H9 (cell line): Measurements from ENCODE around the gene ZNF18. TPM values are rescaled to one million over a fixed set of nuclear protein-coding genes. Genes with fewer than 3 reads are reported as not detected.
A peak's percentile ranks its signal among the peaks of the same experiment; 100 is the strongest.

Experiments used
- DNase-seq: peaks from one replicate; pipeline ENCODE4 v3.0.0-alpha.2; 2017
- H2AFZ ChIP-seq: one replicate; pipeline ENCODE4 v1.6.1; 2013; ENCODE audit warnings: mild to moderate bottlenecking, low read length, control low read depth, moderate library complexity
- H2AK5ac ChIP-seq: 2 replicates; pipeline ENCODE4 v1.6.1; 2013; ENCODE audit warnings: low read length, control low read depth, mixed read lengths; ENCODE audit not compliant: insufficient read length
- H2BK120ac ChIP-seq: one replicate; pipeline ENCODE4 v1.6.1; 2013; ENCODE audit warnings: low read depth, mild to moderate bottlenecking, low read length, control low read depth, inconsistent platforms; ENCODE audit not compliant: poor library complexity, severe bottlenecking
- H2BK12ac ChIP-seq: 2 replicates; pipeline ENCODE4 v1.6.1; 2013; ENCODE audit warnings: low read length, control low read depth, mixed read lengths, low read depth; ENCODE audit not compliant: insufficient read length
- H2BK15ac ChIP-seq: 2 replicates; pipeline ENCODE4 v1.6.1; 2013; ENCODE audit warnings: low read depth, low read length, control low read depth
- H2BK20ac ChIP-seq: one replicate; pipeline ENCODE4 v1.6.1; 2013; ENCODE audit warnings: low read depth, mild to moderate bottlenecking, low read length, control low read depth, inconsistent platforms; ENCODE audit not compliant: poor library complexity, severe bottlenecking
- H2BK5ac ChIP-seq: 2 replicates; pipeline ENCODE4 v1.6.1; 2013; ENCODE audit warnings: low read length, control low read depth, mixed read lengths; ENCODE audit not compliant: insufficient read length
- H3K14ac ChIP-seq: 2 replicates; pipeline ENCODE4 v1.6.1; 2013; ENCODE audit warnings: low read length, control low read depth; ENCODE audit not compliant: insufficient read depth
- H3K18ac ChIP-seq: 2 replicates; pipeline ENCODE4 v1.6.1; 2013; ENCODE audit warnings: low read depth, mild to moderate bottlenecking, mixed read lengths, low read length, control low read depth; ENCODE audit not compliant: insufficient read length
- H3K23ac ChIP-seq: 2 replicates; pipeline ENCODE4 v1.6.1; 2013; ENCODE audit warnings: low read length, control low read depth, mixed read lengths, low read depth; ENCODE audit not compliant: insufficient read length
- H3K23me2 ChIP-seq: 2 replicates; pipeline ENCODE4 v1.6.1; 2013; ENCODE audit warnings: low read depth, mild to moderate bottlenecking, mixed read lengths, low read length, control low read depth; ENCODE audit not compliant: insufficient read length, poor library complexity, severe bottlenecking
- H3K27ac ChIP-seq: 2 replicates; pipeline ENCODE4 v1.5.1; 2013; ENCODE audit warnings: low read length, control low read depth, mixed read lengths, low read depth; ENCODE audit not compliant: insufficient read length
- H3K27me3 ChIP-seq: 2 replicates; pipeline ENCODE4 v1.6.1; 2013; ENCODE audit warnings: low read length, control low read depth, inconsistent platforms; ENCODE audit not compliant: insufficient read depth
- H3K4ac ChIP-seq: 2 replicates; pipeline ENCODE4 v1.6.1; 2013; ENCODE audit warnings: low read depth, mild to moderate bottlenecking, control low read depth, inconsistent platforms, low read length, moderate library complexity
- H3K4me1 ChIP-seq: 2 replicates; pipeline ENCODE4 v1.6.1; 2013; ENCODE audit warnings: low read length, control low read depth, inconsistent platforms; ENCODE audit not compliant: insufficient read depth
- H3K4me2 ChIP-seq: 2 replicates; pipeline ENCODE4 v1.6.1; 2013; ENCODE audit warnings: low read length, control low read depth, mixed read lengths; ENCODE audit not compliant: insufficient read length, insufficient read depth
- H3K56ac ChIP-seq: 2 replicates; pipeline ENCODE4 v1.6.1; 2013; ENCODE audit warnings: low read depth, mild to moderate bottlenecking, mixed read lengths, low read length, control low read depth; ENCODE audit not compliant: insufficient read length
- H3K79me1 ChIP-seq: 2 replicates; pipeline ENCODE4 v1.6.1; 2013; ENCODE audit warnings: low read depth, mild to moderate bottlenecking, moderate library complexity, low read length, control low read depth, inconsistent platforms; ENCODE audit not compliant: insufficient read depth, poor library complexity, severe bottlenecking
- H3K79me2 ChIP-seq: 2 replicates; pipeline ENCODE4 v1.6.1; 2013; ENCODE audit warnings: low read length, control low read depth, inconsistent platforms; ENCODE audit not compliant: insufficient read depth
- H3K9ac ChIP-seq: 2 replicates; pipeline ENCODE4 v1.6.1; 2013; ENCODE audit warnings: low read length, control low read depth, mixed read lengths; ENCODE audit not compliant: insufficient read length; ENCODE audit errors: extremely low read depth
- H3K9me3 ChIP-seq: one replicate; pipeline ENCODE4 v1.6.1; 2013; ENCODE audit warnings: low read depth, low read length, inconsistent platforms; ENCODE audit not compliant: control insufficient read depth
- H3T11ph ChIP-seq: one replicate; pipeline ENCODE4 v1.6.1; 2013; ENCODE audit warnings: mild to moderate bottlenecking, low read length, control low read depth, inconsistent platforms
- H4K20me1 ChIP-seq: one replicate; pipeline ENCODE4 v1.6.1; 2013; ENCODE audit not compliant: control insufficient read depth, insufficient read length, insufficient read depth
- H4K5ac ChIP-seq: 2 replicates; pipeline ENCODE4 v1.6.1; 2013; ENCODE audit warnings: low read depth, mild to moderate bottlenecking, mixed read lengths, low read length, control low read depth; ENCODE audit not compliant: insufficient read length
- H4K8ac ChIP-seq: replicated peaks from 2 replicates; pipeline ENCODE4 v1.6.1; 2013; ENCODE audit warnings: low read length, control low read depth, mixed read lengths, low read depth; ENCODE audit not compliant: insufficient read length
- H4K91ac ChIP-seq: 2 replicates; pipeline ENCODE4 v1.6.1; 2013; ENCODE audit warnings: low read depth, mild to moderate bottlenecking, moderate library complexity, mixed read lengths, low read length, control low read depth; ENCODE audit not compliant: insufficient read length
- H3K27ac Mint-ChIP-seq, 3 experiments: 2 replicates in 2 of 3; 3 replicates in 1 of 3; pipeline ENCODE4 v1.8.0; 2020 to 2021; ENCODE audit warnings: mixed read lengths in 3 of 3, mild to moderate bottlenecking in 1 of 3, moderate library complexity in 1 of 3
- H3K27me3 Mint-ChIP-seq: 2 replicates; pipeline ENCODE4 v1.8.0; 2021; ENCODE audit warnings: low read depth, mild to moderate bottlenecking, moderate library complexity, mixed read lengths
- H3K36me3 Mint-ChIP-seq, 3 experiments: 2 replicates in 2 of 3; 3 replicates in 1 of 3; pipeline ENCODE4 v1.8.0; 2020 to 2021; ENCODE audit warnings: low read depth in 3 of 3, mixed read lengths in 3 of 3; ENCODE audit not compliant: insufficient read depth in 1 of 3
- H3K4me1 Mint-ChIP-seq, 2 experiments: 2 replicates each; pipeline ENCODE4 v1.8.0; 2020; ENCODE audit warnings: mixed read lengths in 2 of 2
- H3K4me3 Mint-ChIP-seq, 2 experiments: 2 replicates in 1 of 2; 3 replicates in 1 of 2; pipeline ENCODE4 v1.8.0; 2020 to 2021; ENCODE audit warnings: mild to moderate bottlenecking in 2 of 2, mixed read lengths in 2 of 2, moderate library complexity in 1 of 2
- H3K9me3 Mint-ChIP-seq, 2 experiments: 2 replicates in 1 of 2; 3 replicates in 1 of 2; pipeline ENCODE4 v1.8.0; 2020; ENCODE audit warnings: mild to moderate bottlenecking in 2 of 2, mixed read lengths in 2 of 2, moderate library complexity in 1 of 2
- WGBS: extraction: QIAGEN DNeasy Blood & Tissue Kit; methylation state at CpG from one replicate; pipeline ENCODE4 v1.1.7; 2013; ENCODE audit warnings: missing lambda C conversion rate, low lambda C conversion rate, mixed read lengths; ENCODE audit not compliant: insufficient read length; ENCODE audit errors: extremely low coverage; 5-methylcytosine and 5-hydroxymethylcytosine counted together
- total RNA-seq: library from RNA; stranded (reverse); gene quantifications from 2 replicates; pipeline ENCODE4 v1.2.1, GENCODE V29; 2021
- TF ChIP-seq, protein P1 (sequence below): fragments of 200-600 bp; sonication (generic); conservative IDR thresholded peaks from 3 replicates; pipeline ENCODE4 v1.8.0; 2021; ENCODE audit warnings: antibody characterized with exemption, mild to moderate bottlenecking

ZNF18 gene
- total RNA-seq, 1 experiment from 2014 or later, result 6.8 TPM

DNA sequence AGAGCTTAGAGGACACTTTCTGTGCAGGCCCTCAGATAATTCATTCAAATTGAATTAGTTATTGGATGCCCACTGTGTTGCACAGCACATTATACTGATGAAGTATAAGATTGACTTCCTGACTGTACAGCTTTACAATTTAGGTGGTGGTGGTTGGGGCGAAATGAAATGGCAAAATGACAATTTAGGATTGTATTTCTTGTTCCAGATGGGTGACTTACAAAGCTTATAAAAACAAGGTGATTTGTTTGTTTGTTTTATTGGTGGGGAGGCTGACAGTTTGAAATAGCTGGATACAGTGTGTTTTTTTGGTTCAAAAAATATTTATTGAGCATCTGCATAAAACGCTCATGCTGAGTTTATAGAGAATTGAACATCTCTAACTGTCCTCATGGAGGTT, 25.0 kb upstream of the ZNF18 start:
- no peak for DNase-seq
- Histone ChIP-seq H2BK5ac (no peak overlapping the region), H2BK15ac (no peak overlapping the region), H3K23ac (no peak overlapping the region), H3K79me2 (peaks cover 18% of the 10 kb centered on the region; the same call in 1 of the 2 replicates), H4K20me1 (no peaks in the 10 kb centered on the region), H3K14ac (no peak overlapping the region), H2BK120ac (no peak overlapping the region), H2AK5ac (no peak overlapping the region), H4K91ac (no peak overlapping the region), H2AFZ (no peak overlapping the region), H3K56ac (no peak overlapping the region), H3K9ac (no peak overlapping the region), H4K5ac (no peak overlapping the region), H3K9me3 (no peaks in the 10 kb centered on the region), H3K4me1 (no peaks in the 10 kb centered on the region), H3K18ac (no peak overlapping the region), H4K8ac (no peak overlapping the region), H3K79me1 (peaks cover 8% of the 10 kb centered on the region), H3T11ph (no peak overlapping the region), H3K4ac (no peak overlapping the region), H3K27ac (no peak overlapping the region), H3K27me3 (no peaks in the 10 kb centered on the region), H3K4me2 (no peak overlapping the region), H2BK12ac (no peak overlapping the region), H3K23me2 (peaks cover 3% of the 10 kb centered on the region), H2BK20ac (no peak overlapping the region)
- Mint-ChIP-seq H3K27me3 (peaks cover 12% of the 10 kb centered on the region), H3K27ac (no peak overlapping the region), H3K36me3 (no peaks in the 10 kb centered on the region), H3K4me1 (peaks cover 51 to 56% of the 10 kb centered on the region in 2 experiments), H3K4me3 (peak overlapping the region; percentile 64 to 81; a peak in 4 of 5 replicates), H3K9me3 (no peaks in the 10 kb centered on the region)
- WGBS, result no CpG with 5 or more reads among the region's 2 CpGs
- TF ChIP-seq, protein P1, sequence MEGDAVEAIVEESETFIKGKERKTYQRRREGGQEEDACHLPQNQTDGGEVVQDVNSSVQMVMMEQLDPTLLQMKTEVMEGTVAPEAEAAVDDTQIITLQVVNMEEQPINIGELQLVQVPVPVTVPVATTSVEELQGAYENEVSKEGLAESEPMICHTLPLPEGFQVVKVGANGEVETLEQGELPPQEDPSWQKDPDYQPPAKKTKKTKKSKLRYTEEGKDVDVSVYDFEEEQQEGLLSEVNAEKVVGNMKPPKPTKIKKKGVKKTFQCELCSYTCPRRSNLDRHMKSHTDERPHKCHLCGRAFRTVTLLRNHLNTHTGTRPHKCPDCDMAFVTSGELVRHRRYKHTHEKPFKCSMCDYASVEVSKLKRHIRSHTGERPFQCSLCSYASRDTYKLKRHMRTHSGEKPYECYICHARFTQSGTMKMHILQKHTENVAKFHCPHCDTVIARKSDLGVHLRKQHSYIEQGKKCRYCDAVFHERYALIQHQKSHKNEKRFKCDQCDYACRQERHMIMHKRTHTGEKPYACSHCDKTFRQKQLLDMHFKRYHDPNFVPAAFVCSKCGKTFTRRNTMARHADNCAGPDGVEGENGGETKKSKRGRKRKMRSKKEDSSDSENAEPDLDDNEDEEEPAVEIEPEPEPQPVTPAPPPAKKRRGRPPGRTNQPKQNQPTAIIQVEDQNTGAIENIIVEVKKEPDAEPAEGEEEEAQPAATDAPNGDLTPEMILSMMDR, result no peak
